H9 (cell line): ENCODE data around the gene CABYR. TPM values are rescaled to one million over a fixed set of nuclear protein-coding genes. Genes with fewer than 3 reads are reported as not detected.
"Not testable (repeated sequence)": the region's sequence is repeated elsewhere in the genome, so short reads cannot be mapped to it uniquely, and the experiment has no call there.

Experiments used
- DNase-seq: peaks from one replicate; pipeline ENCODE4 v3.0.0-alpha.2; 2017
- H2AFZ ChIP-seq: one replicate; pipeline ENCODE4 v1.6.1; 2013; ENCODE audit warnings: mild to moderate bottlenecking, low read length, control low read depth, moderate library complexity
- H2AK5ac ChIP-seq: 2 replicates; pipeline ENCODE4 v1.6.1; 2013; ENCODE audit warnings: low read length, control low read depth, mixed read lengths; ENCODE audit not compliant: insufficient read length
- H2BK120ac ChIP-seq: one replicate; pipeline ENCODE4 v1.6.1; 2013; ENCODE audit warnings: low read depth, mild to moderate bottlenecking, low read length, control low read depth, inconsistent platforms; ENCODE audit not compliant: poor library complexity, severe bottlenecking
- H2BK12ac ChIP-seq: 2 replicates; pipeline ENCODE4 v1.6.1; 2013; ENCODE audit warnings: low read length, control low read depth, mixed read lengths, low read depth; ENCODE audit not compliant: insufficient read length
- H2BK15ac ChIP-seq: 2 replicates; pipeline ENCODE4 v1.6.1; 2013; ENCODE audit warnings: low read depth, low read length, control low read depth
- H2BK20ac ChIP-seq: one replicate; pipeline ENCODE4 v1.6.1; 2013; ENCODE audit warnings: low read depth, mild to moderate bottlenecking, low read length, control low read depth, inconsistent platforms; ENCODE audit not compliant: poor library complexity, severe bottlenecking
- H2BK5ac ChIP-seq: 2 replicates; pipeline ENCODE4 v1.6.1; 2013; ENCODE audit warnings: low read length, control low read depth, mixed read lengths; ENCODE audit not compliant: insufficient read length
- H3K14ac ChIP-seq: 2 replicates; pipeline ENCODE4 v1.6.1; 2013; ENCODE audit warnings: low read length, control low read depth; ENCODE audit not compliant: insufficient read depth
- H3K18ac ChIP-seq: 2 replicates; pipeline ENCODE4 v1.6.1; 2013; ENCODE audit warnings: low read depth, mild to moderate bottlenecking, mixed read lengths, low read length, control low read depth; ENCODE audit not compliant: insufficient read length
- H3K23ac ChIP-seq: 2 replicates; pipeline ENCODE4 v1.6.1; 2013; ENCODE audit warnings: low read length, control low read depth, mixed read lengths, low read depth; ENCODE audit not compliant: insufficient read length
- H3K23me2 ChIP-seq: 2 replicates; pipeline ENCODE4 v1.6.1; 2013; ENCODE audit warnings: low read depth, mild to moderate bottlenecking, mixed read lengths, low read length, control low read depth; ENCODE audit not compliant: insufficient read length, poor library complexity, severe bottlenecking
- H3K27ac ChIP-seq: 2 replicates; pipeline ENCODE4 v1.5.1; 2013; ENCODE audit warnings: low read length, control low read depth, mixed read lengths, low read depth; ENCODE audit not compliant: insufficient read length
- H3K27me3 ChIP-seq: 2 replicates; pipeline ENCODE4 v1.6.1; 2013; ENCODE audit warnings: low read length, control low read depth, inconsistent platforms; ENCODE audit not compliant: insufficient read depth
- H3K4ac ChIP-seq: 2 replicates; pipeline ENCODE4 v1.6.1; 2013; ENCODE audit warnings: low read depth, mild to moderate bottlenecking, control low read depth, inconsistent platforms, low read length, moderate library complexity
- H3K4me1 ChIP-seq: 2 replicates; pipeline ENCODE4 v1.6.1; 2013; ENCODE audit warnings: low read length, control low read depth, inconsistent platforms; ENCODE audit not compliant: insufficient read depth
- H3K4me2 ChIP-seq: 2 replicates; pipeline ENCODE4 v1.6.1; 2013; ENCODE audit warnings: low read length, control low read depth, mixed read lengths; ENCODE audit not compliant: insufficient read length, insufficient read depth
- H3K56ac ChIP-seq: 2 replicates; pipeline ENCODE4 v1.6.1; 2013; ENCODE audit warnings: low read depth, mild to moderate bottlenecking, mixed read lengths, low read length, control low read depth; ENCODE audit not compliant: insufficient read length
- H3K79me1 ChIP-seq: 2 replicates; pipeline ENCODE4 v1.6.1; 2013; ENCODE audit warnings: low read depth, mild to moderate bottlenecking, moderate library complexity, low read length, control low read depth, inconsistent platforms; ENCODE audit not compliant: insufficient read depth, poor library complexity, severe bottlenecking
- H3K79me2 ChIP-seq: 2 replicates; pipeline ENCODE4 v1.6.1; 2013; ENCODE audit warnings: low read length, control low read depth, inconsistent platforms; ENCODE audit not compliant: insufficient read depth
- H3K9ac ChIP-seq: 2 replicates; pipeline ENCODE4 v1.6.1; 2013; ENCODE audit warnings: low read length, control low read depth, mixed read lengths; ENCODE audit not compliant: insufficient read length; ENCODE audit errors: extremely low read depth
- H3K9me3 ChIP-seq: one replicate; pipeline ENCODE4 v1.6.1; 2013; ENCODE audit warnings: low read depth, low read length, inconsistent platforms; ENCODE audit not compliant: control insufficient read depth
- H3T11ph ChIP-seq: one replicate; pipeline ENCODE4 v1.6.1; 2013; ENCODE audit warnings: mild to moderate bottlenecking, low read length, control low read depth, inconsistent platforms
- H4K20me1 ChIP-seq: one replicate; pipeline ENCODE4 v1.6.1; 2013; ENCODE audit not compliant: control insufficient read depth, insufficient read length, insufficient read depth
- H4K5ac ChIP-seq: 2 replicates; pipeline ENCODE4 v1.6.1; 2013; ENCODE audit warnings: low read depth, mild to moderate bottlenecking, mixed read lengths, low read length, control low read depth; ENCODE audit not compliant: insufficient read length
- H4K8ac ChIP-seq: replicated peaks from 2 replicates; pipeline ENCODE4 v1.6.1; 2013; ENCODE audit warnings: low read length, control low read depth, mixed read lengths, low read depth; ENCODE audit not compliant: insufficient read length
- H4K91ac ChIP-seq: 2 replicates; pipeline ENCODE4 v1.6.1; 2013; ENCODE audit warnings: low read depth, mild to moderate bottlenecking, moderate library complexity, mixed read lengths, low read length, control low read depth; ENCODE audit not compliant: insufficient read length
- H3K27ac Mint-ChIP-seq, 3 experiments: 2 replicates in 2 of 3; 3 replicates in 1 of 3; pipeline ENCODE4 v1.8.0; 2020 to 2021; ENCODE audit warnings: mixed read lengths in 3 of 3, mild to moderate bottlenecking in 1 of 3, moderate library complexity in 1 of 3
- H3K27me3 Mint-ChIP-seq: 2 replicates; pipeline ENCODE4 v1.8.0; 2021; ENCODE audit warnings: low read depth, mild to moderate bottlenecking, moderate library complexity, mixed read lengths
- H3K36me3 Mint-ChIP-seq, 3 experiments: 2 replicates in 2 of 3; 3 replicates in 1 of 3; pipeline ENCODE4 v1.8.0; 2020 to 2021; ENCODE audit warnings: low read depth in 3 of 3, mixed read lengths in 3 of 3; ENCODE audit not compliant: insufficient read depth in 1 of 3
- H3K4me1 Mint-ChIP-seq, 2 experiments: 2 replicates each; pipeline ENCODE4 v1.8.0; 2020; ENCODE audit warnings: mixed read lengths in 2 of 2
- H3K4me3 Mint-ChIP-seq, 2 experiments: 2 replicates in 1 of 2; 3 replicates in 1 of 2; pipeline ENCODE4 v1.8.0; 2020 to 2021; ENCODE audit warnings: mild to moderate bottlenecking in 2 of 2, mixed read lengths in 2 of 2, moderate library complexity in 1 of 2
- H3K9me3 Mint-ChIP-seq, 2 experiments: 2 replicates in 1 of 2; 3 replicates in 1 of 2; pipeline ENCODE4 v1.8.0; 2020; ENCODE audit warnings: mild to moderate bottlenecking in 2 of 2, mixed read lengths in 2 of 2, moderate library complexity in 1 of 2
- WGBS: extraction: QIAGEN DNeasy Blood & Tissue Kit; methylation state at CpG from one replicate; pipeline ENCODE4 v1.1.7; 2013; ENCODE audit warnings: missing lambda C conversion rate, low lambda C conversion rate, mixed read lengths; ENCODE audit not compliant: insufficient read length; ENCODE audit errors: extremely low coverage; 5-methylcytosine and 5-hydroxymethylcytosine counted together
- total RNA-seq: library from RNA; stranded (reverse); gene quantifications from 2 replicates; pipeline ENCODE4 v1.2.1, GENCODE V29; 2021
- TF ChIP-seq, protein P1 (sequence below): fragments of 200-600 bp; sonication (generic); conservative IDR thresholded peaks from 3 replicates; pipeline ENCODE4 v1.8.0; 2021; ENCODE audit warnings: antibody characterized with exemption, mild to moderate bottlenecking

CABYR gene
- total RNA-seq, 1 experiment from 2014 or later = 13.6 TPM

DNA sequence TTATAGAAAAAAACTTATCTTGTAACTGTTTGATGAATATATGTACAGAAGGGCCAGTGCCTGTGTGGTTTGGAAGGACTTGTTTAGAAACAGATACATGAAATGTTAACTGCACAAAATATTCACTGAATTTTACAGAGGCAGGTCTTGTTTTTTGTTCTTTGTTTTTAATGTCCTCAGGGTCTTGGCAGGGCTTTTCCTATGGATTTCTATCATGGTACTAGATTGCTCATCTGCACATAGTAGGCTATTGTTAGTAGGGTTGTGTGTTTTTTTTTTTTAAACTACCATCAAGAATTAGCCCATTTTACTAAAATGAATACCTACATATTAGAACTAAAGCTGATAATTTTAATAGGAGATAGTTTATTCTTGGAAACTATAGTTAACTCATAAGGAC is 3.5 kb downstream of the CABYR start:
- Histone ChIP-seq H3K23me2 (peaks cover 3% of the 10 kb centered on the region), H4K5ac (no peak overlapping the region), H2BK15ac (no peak overlapping the region), H3K56ac (no peak overlapping the region), H3K4me1 (no peaks in the 10 kb centered on the region; the same call in 1 of the 2 replicates), H4K20me1 (no peaks in the 10 kb centered on the region), H3K4me2 (no peak overlapping the region), H4K91ac (no peak overlapping the region), H3K27ac (no peak overlapping the region), H3K18ac (no peak overlapping the region), H3K79me2 (no peaks in the 10 kb centered on the region), H3T11ph (no peak overlapping the region), H3K23ac (no peak overlapping the region), H3K27me3 (no peaks in the 10 kb centered on the region), H3K9me3 (no peaks in the 10 kb centered on the region), H2AFZ (no peak overlapping the region), H2BK12ac (no peak overlapping the region), H2BK20ac (no peak overlapping the region), H3K9ac (no peak overlapping the region), H4K8ac (no peak overlapping the region), H2AK5ac (no peak overlapping the region), H3K79me1 (no peaks in the 10 kb centered on the region), H2BK5ac (no peak overlapping the region), H3K4ac (no peak overlapping the region), H3K14ac (no peak overlapping the region), H2BK120ac (no peak overlapping the region)
- no peak for DNase-seq
- 0 out of 7 replicates have a peak overlapping the region, but pooled peaks of 1 of the 3 experiments have one; percentile 29 for H3K27ac Mint-ChIP-seq
- no peaks in the 10 kb centered on the region for H3K27me3 Mint-ChIP-seq
- no peak overlapping the region for H3K4me3 Mint-ChIP-seq
- H3K36me3 Mint-ChIP-seq = peaks cover 2 to 30% (median 15%) of the 10 kb centered on the region in 3 experiments; a peak in 6 of 7 replicates
- peaks cover 9 to 16% of the 10 kb centered on the region in 2 experiments for H3K4me1 Mint-ChIP-seq
- H3K9me3 Mint-ChIP-seq = peaks cover 2 to 4% of the 10 kb centered on the region in 2 experiments; a peak in 3 of 5 replicates
- TF ChIP-seq, protein P1, sequence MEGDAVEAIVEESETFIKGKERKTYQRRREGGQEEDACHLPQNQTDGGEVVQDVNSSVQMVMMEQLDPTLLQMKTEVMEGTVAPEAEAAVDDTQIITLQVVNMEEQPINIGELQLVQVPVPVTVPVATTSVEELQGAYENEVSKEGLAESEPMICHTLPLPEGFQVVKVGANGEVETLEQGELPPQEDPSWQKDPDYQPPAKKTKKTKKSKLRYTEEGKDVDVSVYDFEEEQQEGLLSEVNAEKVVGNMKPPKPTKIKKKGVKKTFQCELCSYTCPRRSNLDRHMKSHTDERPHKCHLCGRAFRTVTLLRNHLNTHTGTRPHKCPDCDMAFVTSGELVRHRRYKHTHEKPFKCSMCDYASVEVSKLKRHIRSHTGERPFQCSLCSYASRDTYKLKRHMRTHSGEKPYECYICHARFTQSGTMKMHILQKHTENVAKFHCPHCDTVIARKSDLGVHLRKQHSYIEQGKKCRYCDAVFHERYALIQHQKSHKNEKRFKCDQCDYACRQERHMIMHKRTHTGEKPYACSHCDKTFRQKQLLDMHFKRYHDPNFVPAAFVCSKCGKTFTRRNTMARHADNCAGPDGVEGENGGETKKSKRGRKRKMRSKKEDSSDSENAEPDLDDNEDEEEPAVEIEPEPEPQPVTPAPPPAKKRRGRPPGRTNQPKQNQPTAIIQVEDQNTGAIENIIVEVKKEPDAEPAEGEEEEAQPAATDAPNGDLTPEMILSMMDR = no peak

DNA sequence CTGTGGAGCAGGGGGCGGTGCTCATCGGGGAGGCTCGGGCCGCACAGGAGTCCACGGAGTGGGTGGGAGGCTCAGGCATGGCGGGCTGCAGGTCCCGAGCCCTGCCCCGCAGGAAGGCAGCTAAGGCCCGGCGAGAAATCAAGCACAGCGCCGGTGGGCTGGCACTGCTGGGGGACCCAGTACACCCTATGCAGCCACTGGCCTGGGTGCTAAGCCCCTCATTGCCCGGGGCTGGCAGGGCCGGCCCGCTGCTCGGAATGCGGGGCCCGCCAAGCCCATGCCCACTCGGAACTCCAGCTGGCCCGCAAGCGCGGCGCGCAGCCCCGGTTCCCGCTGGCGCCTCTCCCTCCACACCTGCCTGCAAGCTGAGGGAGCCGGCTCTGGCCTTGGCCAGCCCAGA is 10.7 kb downstream of the CABYR start:
- H2BK120ac ChIP-seq, H2AK5ac ChIP-seq, H3K27me3 Mint-ChIP-seq, DNase-seq, H3K4me2 ChIP-seq, H3K27me3 ChIP-seq, H3K23ac ChIP-seq, H3K27ac Mint-ChIP-seq, H3K14ac ChIP-seq, H3T11ph ChIP-seq, H2BK15ac ChIP-seq, H3K4me1 ChIP-seq, H2BK20ac ChIP-seq, H4K91ac ChIP-seq, H3K4ac ChIP-seq, H3K79me2 ChIP-seq, H3K9me3 Mint-ChIP-seq, H3K27ac ChIP-seq, H3K79me1 ChIP-seq, H2AFZ ChIP-seq, H4K5ac ChIP-seq, H3K4me1 Mint-ChIP-seq, H3K9ac ChIP-seq, H3K23me2 ChIP-seq, H4K20me1 ChIP-seq, H4K8ac ChIP-seq, H2BK5ac ChIP-seq, H3K4me3 Mint-ChIP-seq, H3K18ac ChIP-seq, H3K9me3 ChIP-seq, H3K56ac ChIP-seq, H2BK12ac ChIP-seq: not testable (repeated sequence)
- no CpG with 5 or more reads among the region's 28 CpGs for WGBS
- H3K36me3 Mint-ChIP-seq = peaks cover 16 to 51% (median 24%) of the 10 kb centered on the region in 3 experiments
